Neural cell (in vitro differentiated cells): ENCODE data around the gene LPIN2. TPM values are rescaled to one million over a fixed set of nuclear protein-coding genes. Genes with fewer than 3 reads are reported as not detected.

Experiments used
- H2AFZ ChIP-seq: fragments of 200-600, 300-800 bp; sonication (generic), shearing (Covaris generic); 2 replicates; pipeline ENCODE4 v1.6.0; 2014; ENCODE audit warnings: low read depth, mild to moderate bottlenecking, antibody characterized with exemption, low read length, moderate library complexity
- H3F3A ChIP-seq: fragments of 200-600 bp; shearing (Covaris generic); 2 replicates; pipeline ENCODE4 v1.6.1; 2016; ENCODE audit warnings: mild to moderate bottlenecking, moderate library complexity, mixed read lengths, antibody characterized with exemption, low read length; ENCODE audit not compliant: insufficient read depth, poor library complexity, severe bottlenecking
- H3K27ac ChIP-seq: fragments of 200-600, 300-800 bp; sonication (generic), shearing (Covaris generic); 2 replicates; pipeline ENCODE4 v1.5.1; 2014; ENCODE audit warnings: mild to moderate bottlenecking, low read length, moderate library complexity
- H3K27me3 ChIP-seq: fragments of 300-800, 200-600 bp; sonication (generic), shearing (Covaris generic); 2 replicates; pipeline ENCODE4 v1.6.0; 2014; ENCODE audit warnings: mild to moderate bottlenecking, low read depth, low read length, moderate library complexity; ENCODE audit not compliant: insufficient read depth
- H3K36me3 ChIP-seq: fragments of 300-800, 200-600 bp; sonication (generic), shearing (Covaris generic); 2 replicates; pipeline ENCODE4 v1.5.1; 2014; ENCODE audit warnings: mild to moderate bottlenecking, antibody characterized with exemption, low read length, moderate library complexity; ENCODE audit not compliant: insufficient read depth
- H3K4me2 ChIP-seq: fragments of 300-800, 200-600 bp; sonication (generic), shearing (Covaris generic); 2 replicates; pipeline ENCODE4 v1.6.0; 2014; ENCODE audit warnings: mild to moderate bottlenecking, low read length
- H3K4me3 ChIP-seq: fragments of 300-800, 200-600 bp; sonication (generic), shearing (Covaris generic); 2 replicates; pipeline ENCODE4 v1.5.1; 2014; ENCODE audit warnings: mild to moderate bottlenecking, low read length, moderate library complexity
- H3K79me2 ChIP-seq: fragments of 200-600 bp; shearing (Covaris generic); replicated peaks from 2 replicates; pipeline ENCODE4 v1.6.0; 2014; ENCODE audit warnings: mild to moderate bottlenecking, low read length, moderate library complexity; ENCODE audit not compliant: insufficient read depth
- H3K9ac ChIP-seq: fragments of 300-800, 200-600 bp; sonication (generic), shearing (Covaris generic); 2 replicates; pipeline ENCODE4 v1.6.1; 2016; ENCODE audit warnings: mild to moderate bottlenecking, low read length, mixed read lengths
- H3K9me2 ChIP-seq: fragments of 200-600 bp; shearing (Covaris generic); 2 replicates; pipeline ENCODE4 v1.6.1; 2016; ENCODE audit warnings: mild to moderate bottlenecking, low read length, mixed read lengths; ENCODE audit not compliant: insufficient read depth
- H3K9me3 ChIP-seq: fragments of 200-600, 300-800 bp; sonication (generic), shearing (Covaris generic); 2 replicates; pipeline ENCODE4 v1.6.1; 2016; ENCODE audit warnings: mild to moderate bottlenecking, mixed run types, low read length, moderate library complexity, mixed read lengths
- H4K20me1 ChIP-seq: fragments of 200-600 bp; shearing (Covaris generic); 2 replicates; pipeline ENCODE4 v1.6.1; 2016; ENCODE audit warnings: mild to moderate bottlenecking, mixed run types; ENCODE audit not compliant: insufficient read depth
- EP300 ChIP-seq: fragments of 450-650 bp; conservative IDR thresholded peaks from 2 replicates; pipeline ENCODE4 v1.6.1; 2014; ENCODE audit warnings: antibody characterized with exemption, mild to moderate bottlenecking, moderate library complexity; ENCODE audit not compliant: poor library complexity, severe bottlenecking
- EZH2 ChIP-seq: fragments of 200-600, 300-800 bp; shearing (Covaris generic), sonication (generic); IDR thresholded peaks from 2 replicates; pipeline ENCODE4 v1.6.1; 2014; ENCODE audit warnings: antibody characterized with exemption, low read length, borderline replicate concordance, mild to moderate bottlenecking; ENCODE audit not compliant: insufficient read depth, poor library complexity, severe bottlenecking
- MXI1 ChIP-seq: fragments of 450-650 bp; conservative IDR thresholded peaks from 2 replicates; pipeline ENCODE4 v1.6.1; 2014; ENCODE audit warnings: antibody characterized with exemption, mild to moderate bottlenecking; ENCODE audit not compliant: poor library complexity, severe bottlenecking
- POLR2AphosphoS5 ChIP-seq: IDR thresholded peaks from 2 replicates; pipeline ENCODE4 v1.6.1; 2012
- RAD21 ChIP-seq: fragments of 450-650 bp; conservative IDR thresholded peaks from 2 replicates; pipeline ENCODE4 v1.6.1; 2014; ENCODE audit warnings: antibody characterized with exemption, mild to moderate bottlenecking, moderate library complexity
- REST ChIP-seq: IDR thresholded peaks from 2 replicates; pipeline ENCODE4 v1.6.1; 2012; ENCODE audit warnings: borderline replicate concordance
- SMC3 ChIP-seq: fragments of 450-650 bp; conservative IDR thresholded peaks from 2 replicates; pipeline ENCODE4 v1.6.1; 2014; ENCODE audit warnings: antibody characterized with exemption, mild to moderate bottlenecking, moderate library complexity; ENCODE audit not compliant: poor library complexity
- TAF1 ChIP-seq: IDR thresholded peaks from 2 replicates; pipeline ENCODE4 v1.6.1; 2012; ENCODE audit warnings: low read depth
- polyA plus RNA-seq: library from polyadenylated mRNA; depleted of rRNA; stranded (reverse); fragments of >200 nt; gene quantifications from 2 replicates; pipeline ENCODE4 v1.2.3, GENCODE V29; 2014
- TF ChIP-seq, protein P1 (sequence below): fragments of 450-650 bp; IDR thresholded peaks from 2 replicates; pipeline ENCODE4 v1.5.1; 2014; ENCODE audit warnings: antibody characterized with exemption, mild to moderate bottlenecking, moderate library complexity; ENCODE audit not compliant: poor library complexity, severe bottlenecking

The LPIN2 gene
- polyA plus RNA-seq, 1 donor from 2014 or later, result 14.4 TPM

GRCh38 chr18:3055186-3055728, 42.3 kb upstream of the LPIN2 start:
- Histone ChIP-seq H3K36me3 (no peaks in the 10 kb centered on the region), H2AFZ (no peak overlapping the region), H3K4me2 (no peak overlapping the region), H3K79me2 (no peaks in the 10 kb centered on the region), H3K27ac (no peak overlapping the region), H3K4me3 (no peak overlapping the region), H3K9ac (no peak overlapping the region), H4K20me1 (no peaks in the 10 kb centered on the region), H3K9me3 (no peaks in the 10 kb centered on the region), H3K27me3 (no peaks in the 10 kb centered on the region), H3K9me2 (no peaks in the 10 kb centered on the region), H3F3A (no peaks in the 10 kb centered on the region)
- TF ChIP-seq TAF1 (no peak), EP300 (no peak), POLR2AphosphoS5 (no peak)

- Histone ChIP-seq H3K9me3 (no peaks in the 10 kb centered on the region), H3K4me2 (no peak overlapping the region), H3K79me2 (no peaks in the 10 kb centered on the region), H3K9ac (no peak overlapping the region), H3K4me3 (no peak overlapping the region), H3K27me3 (no peaks in the 10 kb centered on the region), H2AFZ (no peak overlapping the region), H3F3A (no peaks in the 10 kb centered on the region), H4K20me1 (no peaks in the 10 kb centered on the region), H3K36me3 (no peaks in the 10 kb centered on the region), H3K27ac (no peak overlapping the region), H3K9me2 (no peaks in the 10 kb centered on the region)
- no peak for TF ChIP-seq EZH2
- no peak for TF ChIP-seq TAF1
- TF ChIP-seq, protein P1, sequence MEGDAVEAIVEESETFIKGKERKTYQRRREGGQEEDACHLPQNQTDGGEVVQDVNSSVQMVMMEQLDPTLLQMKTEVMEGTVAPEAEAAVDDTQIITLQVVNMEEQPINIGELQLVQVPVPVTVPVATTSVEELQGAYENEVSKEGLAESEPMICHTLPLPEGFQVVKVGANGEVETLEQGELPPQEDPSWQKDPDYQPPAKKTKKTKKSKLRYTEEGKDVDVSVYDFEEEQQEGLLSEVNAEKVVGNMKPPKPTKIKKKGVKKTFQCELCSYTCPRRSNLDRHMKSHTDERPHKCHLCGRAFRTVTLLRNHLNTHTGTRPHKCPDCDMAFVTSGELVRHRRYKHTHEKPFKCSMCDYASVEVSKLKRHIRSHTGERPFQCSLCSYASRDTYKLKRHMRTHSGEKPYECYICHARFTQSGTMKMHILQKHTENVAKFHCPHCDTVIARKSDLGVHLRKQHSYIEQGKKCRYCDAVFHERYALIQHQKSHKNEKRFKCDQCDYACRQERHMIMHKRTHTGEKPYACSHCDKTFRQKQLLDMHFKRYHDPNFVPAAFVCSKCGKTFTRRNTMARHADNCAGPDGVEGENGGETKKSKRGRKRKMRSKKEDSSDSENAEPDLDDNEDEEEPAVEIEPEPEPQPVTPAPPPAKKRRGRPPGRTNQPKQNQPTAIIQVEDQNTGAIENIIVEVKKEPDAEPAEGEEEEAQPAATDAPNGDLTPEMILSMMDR, result no peak
- TF ChIP-seq SMC3, result no peak
- TF ChIP-seq POLR2AphosphoS5, result no peak
- TF ChIP-seq RAD21, result no peak
- no peak for TF ChIP-seq MXI1
- TF ChIP-seq REST, result no peak
- TF ChIP-seq EP300, result no peak
Observed at GRCh38 chr18:3054780-3055179, 41.8 kb upstream of the LPIN2 start.

GRCh38 chr18:3054214-3054613, 41.3 kb upstream of the LPIN2 start:
- Histone ChIP-seq H3K36me3 (no peaks in the 10 kb centered on the region), H3K27me3 (no peaks in the 10 kb centered on the region), H3F3A (no peaks in the 10 kb centered on the region), H3K9me2 (no peaks in the 10 kb centered on the region), H3K9me3 (no peaks in the 10 kb centered on the region), H4K20me1 (no peaks in the 10 kb centered on the region), H3K27ac (no peak overlapping the region), H3K4me3 (no peak overlapping the region), H3K9ac (no peak overlapping the region), H3K4me2 (no peak overlapping the region), H3K79me2 (no peaks in the 10 kb centered on the region), H2AFZ (no peak overlapping the region)
- no peak for TF ChIP-seq MXI1
- TF ChIP-seq POLR2AphosphoS5, result no peak
- TF ChIP-seq TAF1, result no peak
- TF ChIP-seq REST, result no peak
- no peak for TF ChIP-seq EZH2
- no peak for TF ChIP-seq EP300
- no peak for TF ChIP-seq RAD21
- no peak for TF ChIP-seq SMC3
- TF ChIP-seq, protein P1, result no peak
